GM21360 (cell line): ENCODE measurements around the gene TUBA1C.
"Not testable (repeated sequence)": the region's sequence is repeated elsewhere in the genome, so short reads cannot be mapped to it uniquely, and the experiment has no call there.

Experiments used
- ATAC-seq: cut with Tn5 transposase; IDR thresholded peaks from one replicate; pipeline ENCODE4 v1.9.1; 2021; ENCODE audit warnings: mild to moderate bottlenecking, moderate library complexity; ENCODE audit not compliant: unreplicated experiment

TUBA1C gene

DNA sequence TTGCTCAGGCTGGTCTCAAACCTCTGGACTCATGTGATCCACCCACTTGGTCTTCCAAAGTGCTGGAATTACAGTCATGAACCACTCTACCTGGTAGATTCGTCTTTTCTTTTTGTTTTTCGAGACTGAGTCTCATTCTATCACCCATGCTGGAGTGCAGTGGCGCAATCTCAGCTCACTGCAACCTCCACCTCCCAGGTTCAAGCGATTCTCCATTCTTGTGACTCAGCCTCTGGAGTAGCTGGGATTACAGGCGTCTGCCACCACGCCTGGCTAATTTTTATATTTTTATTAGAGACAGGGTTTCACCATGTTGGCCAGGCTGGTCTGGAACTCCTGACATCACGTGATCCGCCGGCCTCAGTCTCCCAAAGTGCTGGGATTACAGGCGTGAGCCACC lies 9.4 kb upstream of the TUBA1C start:
- not testable (repeated sequence) for ATAC-seq

DNA sequence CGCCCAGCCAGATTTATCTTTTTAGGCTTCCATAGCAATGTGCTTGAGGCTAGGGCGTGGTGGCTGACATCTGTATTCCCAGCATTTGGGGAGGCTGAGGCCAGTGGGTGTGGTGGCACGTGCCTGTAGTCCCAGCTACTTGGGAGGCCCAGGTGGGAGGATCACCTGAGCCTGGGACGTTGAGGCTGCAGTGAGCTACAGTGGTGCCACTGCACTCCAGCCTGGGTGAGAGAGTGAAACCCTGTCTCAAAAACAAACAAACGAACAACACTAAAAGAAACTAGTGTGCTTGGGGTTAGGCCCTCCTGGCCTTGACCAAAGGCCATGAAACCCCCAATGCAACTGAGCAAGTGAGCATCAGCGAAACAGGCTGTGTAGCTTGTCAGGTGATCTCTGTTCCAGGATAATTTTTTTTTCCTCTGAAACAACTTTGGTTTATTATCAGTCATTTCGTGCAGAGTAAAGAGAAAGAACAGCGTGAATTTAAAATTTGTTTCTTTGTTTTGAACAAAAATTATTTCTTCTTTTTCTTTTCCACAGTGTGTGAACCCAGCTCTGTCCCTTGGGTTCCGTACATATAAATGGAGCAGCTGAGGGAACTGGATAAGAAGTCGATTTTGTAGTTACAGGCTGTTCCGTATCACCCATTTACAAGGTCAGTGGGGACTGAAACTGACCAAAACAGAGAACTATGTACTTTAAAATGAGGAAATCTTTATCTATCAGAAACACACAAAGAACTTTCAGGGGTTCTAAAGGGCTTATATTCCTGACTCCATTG lies 8.8 kb upstream of the TUBA1C start:
- ATAC-seq, result no peak

DNA sequence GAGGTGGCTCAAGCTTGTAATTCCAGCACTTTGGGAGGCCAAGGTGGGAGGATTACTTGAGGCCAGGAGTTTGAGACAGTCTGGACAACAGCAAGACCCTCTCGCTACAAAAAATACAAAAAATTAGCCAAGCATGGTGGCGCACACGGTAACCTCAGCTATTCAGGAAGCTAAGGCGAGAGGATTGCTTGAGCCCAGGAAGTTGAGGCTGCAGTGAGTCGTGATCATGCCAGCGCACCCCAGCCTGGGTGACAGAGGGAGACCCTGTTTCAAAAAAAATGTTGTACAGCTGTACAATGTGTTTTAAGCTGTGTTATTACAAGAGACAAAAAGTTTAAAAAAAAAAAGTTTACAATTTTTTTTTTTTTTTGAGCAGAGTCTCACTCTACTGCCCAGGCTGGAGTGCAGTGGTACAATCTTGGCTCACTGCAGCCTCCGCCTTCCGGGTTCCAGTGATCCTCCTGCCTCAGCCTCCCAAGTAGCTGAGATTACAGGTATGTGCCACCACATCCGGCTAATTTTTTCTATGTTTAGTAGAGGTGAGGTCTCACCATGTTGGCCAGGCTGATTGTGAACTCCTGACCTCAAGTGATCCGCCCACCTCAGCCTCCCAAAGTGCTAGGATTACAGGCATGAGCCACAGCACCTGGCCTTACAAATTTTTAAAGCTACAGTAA lies 7.2 kb upstream of the TUBA1C start:
- ATAC-seq, result not testable (repeated sequence)

DNA sequence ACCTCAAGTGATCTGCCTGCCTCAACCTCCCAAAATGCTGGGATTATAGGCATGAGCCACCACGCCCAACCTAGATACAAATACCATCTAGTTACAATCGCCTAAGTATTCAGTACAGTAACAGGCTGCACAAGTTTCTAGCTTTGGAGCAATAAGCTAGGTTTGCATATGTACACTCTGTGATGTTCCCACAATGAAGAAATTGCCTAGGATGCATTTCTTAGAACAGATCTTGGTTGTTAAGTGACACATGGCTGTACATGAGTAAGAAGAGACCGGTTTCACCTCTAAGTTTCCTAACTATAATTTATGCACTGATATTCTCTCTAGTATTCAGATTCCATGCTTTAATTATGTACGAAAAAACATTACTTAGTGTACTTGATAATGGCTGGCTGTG lies 5.4 kb upstream of the TUBA1C start:
- ATAC-seq, result no peak

DNA sequence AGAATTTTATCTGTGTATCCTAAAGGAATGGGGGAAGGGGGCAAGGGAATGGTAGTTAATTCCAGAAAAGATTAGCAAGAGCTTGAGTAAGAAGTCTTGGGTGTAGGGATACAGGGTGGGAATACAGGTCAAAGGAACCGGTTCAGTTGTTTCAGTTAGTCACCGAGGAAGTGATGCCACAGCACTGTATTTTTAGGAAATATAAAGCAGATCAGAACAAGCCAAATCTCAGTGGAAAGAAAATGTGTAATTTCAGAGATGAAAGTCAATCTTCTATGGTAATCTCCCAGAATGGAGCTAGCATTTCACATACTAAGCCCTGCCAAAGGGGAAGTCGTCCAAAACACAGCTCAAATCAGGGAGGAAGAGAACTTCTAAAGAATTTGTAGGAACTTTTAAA lies 4.7 kb upstream of the TUBA1C start:
- no peak for ATAC-seq

DNA sequence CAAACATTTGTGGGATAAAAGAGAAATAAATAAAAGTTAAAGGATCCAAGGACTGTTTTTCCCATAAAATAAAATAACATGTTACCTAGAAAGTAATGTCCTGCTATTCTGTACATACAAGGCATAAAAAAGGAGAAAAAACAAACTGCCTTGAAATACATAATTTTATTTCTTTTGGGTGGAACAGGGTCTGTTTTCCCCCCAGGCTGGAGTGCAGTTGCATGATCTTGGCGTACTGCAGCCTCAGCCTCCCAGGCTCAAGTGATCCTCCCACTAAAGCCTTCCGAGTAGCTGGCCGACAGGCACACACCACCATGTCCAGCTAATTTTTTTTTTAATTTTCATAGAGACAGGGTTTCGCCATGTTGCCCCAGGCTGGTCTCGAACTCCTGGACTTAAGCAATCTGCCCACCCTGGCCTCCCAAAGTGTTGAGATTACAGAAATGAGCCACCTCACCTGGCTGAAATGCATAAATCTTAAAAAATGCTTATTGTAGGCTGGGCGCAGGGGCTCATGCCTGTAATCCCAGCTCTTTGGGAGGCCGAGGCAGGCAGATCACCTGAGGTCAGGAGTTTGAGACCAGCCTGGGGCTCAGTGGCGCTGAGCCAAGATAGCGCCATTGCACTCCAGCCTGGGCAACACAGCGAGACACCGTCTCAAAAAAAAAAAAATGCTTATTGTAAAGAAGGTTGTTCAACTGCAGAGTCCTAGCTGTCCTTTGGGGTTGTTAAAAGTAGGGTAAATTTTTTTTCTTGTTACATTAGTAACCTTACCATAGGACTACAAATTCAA lies 4.1 kb upstream of the TUBA1C start:
- no peak for ATAC-seq

DNA sequence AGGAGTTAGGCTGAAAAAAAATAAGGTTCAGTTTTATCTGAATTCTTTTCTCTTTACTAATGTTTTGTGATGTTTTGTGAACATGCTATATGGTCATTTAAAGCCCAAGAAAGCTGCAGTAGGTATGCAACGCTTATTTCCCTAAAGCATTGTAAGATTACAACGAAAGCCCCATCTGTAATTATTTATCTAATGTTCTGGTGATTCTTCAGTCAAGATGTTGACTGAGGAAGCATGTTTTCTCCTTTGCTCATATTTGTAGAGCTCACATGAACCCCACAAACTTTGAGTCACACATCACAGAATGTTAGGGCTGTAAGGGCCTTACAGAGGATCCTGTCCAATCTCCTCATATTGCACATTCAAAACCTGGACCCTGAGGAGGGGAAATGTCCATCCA lies 3.2 kb upstream of the TUBA1C start:
- no peak for ATAC-seq

DNA sequence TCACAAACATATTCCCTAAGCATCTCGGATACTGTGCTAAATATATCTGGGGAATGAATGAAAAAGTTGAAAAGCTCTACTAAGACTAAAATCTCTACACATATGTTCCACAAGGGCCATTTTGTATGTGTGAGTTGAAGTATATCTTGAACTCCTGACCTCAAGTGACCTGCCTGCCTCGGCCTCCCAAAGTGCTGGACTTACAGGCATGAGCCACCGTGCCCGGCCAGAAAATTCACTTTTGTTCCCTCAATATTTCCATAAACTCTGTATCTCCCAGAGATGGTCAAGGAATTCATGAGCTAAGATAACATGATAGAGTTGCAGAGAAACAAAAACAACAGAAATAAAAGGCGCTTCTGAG lies 1.5 kb upstream of the TUBA1C start:
- ATAC-seq, result no peak

DNA sequence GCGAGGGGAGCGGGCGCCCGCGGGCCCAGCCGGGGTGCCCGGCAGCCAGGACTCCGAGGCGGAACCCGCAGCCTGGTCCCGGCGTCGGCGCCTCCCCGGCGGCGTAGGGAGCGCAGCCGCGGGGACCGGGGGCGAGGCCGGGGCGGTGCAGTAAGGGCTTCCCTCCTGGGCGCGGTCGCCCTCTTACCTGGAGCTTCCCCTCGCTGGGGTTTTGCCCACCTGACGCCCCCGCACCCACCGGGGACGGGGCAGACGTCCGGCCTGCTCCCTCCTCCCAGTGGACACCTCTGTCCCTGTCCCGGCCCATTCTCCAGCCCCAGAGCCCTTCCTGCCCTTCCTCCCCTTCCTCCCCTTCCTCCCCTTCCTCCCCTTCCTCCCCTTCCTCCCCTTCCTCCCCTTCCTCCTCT lies 413 bp upstream of the TUBA1C start:
- peak; percentile 37 for ATAC-seq

DNA sequence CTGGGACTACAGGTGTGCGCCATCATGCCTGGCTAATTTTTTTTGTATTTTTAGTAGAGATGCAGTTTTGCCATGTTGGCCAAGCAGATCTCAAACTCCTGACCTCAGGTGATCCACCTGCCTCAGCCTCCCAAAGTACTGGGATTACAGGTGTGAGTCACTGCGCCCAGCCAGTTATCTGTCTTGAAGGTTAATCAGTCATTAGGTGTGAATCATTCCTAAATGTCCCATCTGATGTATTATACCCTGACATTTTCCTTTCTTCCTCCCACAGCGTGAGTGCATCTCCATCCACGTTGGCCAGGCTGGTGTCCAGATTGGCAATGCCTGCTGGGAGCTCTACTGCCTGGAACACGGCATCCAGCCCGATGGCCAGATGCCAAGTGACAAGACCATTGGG lies 4.3 kb downstream of the TUBA1C start:
- not testable (repeated sequence) for ATAC-seq

DNA sequence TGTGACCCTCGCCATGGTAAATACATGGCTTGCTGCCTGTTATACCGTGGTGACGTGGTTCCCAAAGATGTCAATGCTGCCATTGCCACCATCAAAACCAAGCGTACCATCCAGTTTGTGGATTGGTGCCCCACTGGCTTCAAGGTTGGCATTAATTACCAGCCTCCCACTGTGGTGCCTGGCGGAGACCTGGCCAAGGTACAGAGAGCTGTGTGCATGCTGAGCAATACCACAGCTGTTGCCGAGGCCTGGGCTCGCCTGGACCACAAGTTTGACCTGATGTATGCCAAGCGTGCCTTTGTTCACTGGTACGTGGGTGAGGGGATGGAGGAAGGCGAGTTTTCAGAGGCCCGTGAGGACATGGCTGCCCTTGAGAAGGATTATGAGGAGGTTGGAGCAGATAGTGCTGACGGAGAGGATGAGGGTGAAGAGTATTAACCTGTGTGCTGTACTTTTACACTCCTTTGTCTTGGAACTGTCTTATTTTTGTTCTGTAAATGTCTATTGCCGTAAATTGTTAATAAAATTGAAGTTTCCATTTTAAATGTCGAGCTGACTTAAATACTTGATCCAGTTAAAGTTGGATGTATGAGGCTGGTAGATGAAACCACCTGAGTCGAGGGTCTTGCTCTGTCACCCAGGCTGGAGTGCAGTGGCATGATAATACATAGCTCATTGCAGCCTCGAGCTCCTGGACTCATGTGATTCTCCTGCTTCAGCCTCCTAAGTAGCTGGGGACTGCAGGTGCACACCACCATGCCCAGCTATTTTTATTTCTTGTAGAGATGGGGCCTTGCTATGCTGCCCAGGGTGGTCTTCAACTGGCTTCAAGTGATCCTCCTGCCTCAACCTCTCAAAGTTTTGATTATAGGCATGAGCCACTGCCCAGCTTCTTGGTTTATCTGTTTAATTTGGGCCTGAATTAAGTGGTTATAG lies 8.2 kb downstream of the TUBA1C start:
- ATAC-seq, result no peak

DNA sequence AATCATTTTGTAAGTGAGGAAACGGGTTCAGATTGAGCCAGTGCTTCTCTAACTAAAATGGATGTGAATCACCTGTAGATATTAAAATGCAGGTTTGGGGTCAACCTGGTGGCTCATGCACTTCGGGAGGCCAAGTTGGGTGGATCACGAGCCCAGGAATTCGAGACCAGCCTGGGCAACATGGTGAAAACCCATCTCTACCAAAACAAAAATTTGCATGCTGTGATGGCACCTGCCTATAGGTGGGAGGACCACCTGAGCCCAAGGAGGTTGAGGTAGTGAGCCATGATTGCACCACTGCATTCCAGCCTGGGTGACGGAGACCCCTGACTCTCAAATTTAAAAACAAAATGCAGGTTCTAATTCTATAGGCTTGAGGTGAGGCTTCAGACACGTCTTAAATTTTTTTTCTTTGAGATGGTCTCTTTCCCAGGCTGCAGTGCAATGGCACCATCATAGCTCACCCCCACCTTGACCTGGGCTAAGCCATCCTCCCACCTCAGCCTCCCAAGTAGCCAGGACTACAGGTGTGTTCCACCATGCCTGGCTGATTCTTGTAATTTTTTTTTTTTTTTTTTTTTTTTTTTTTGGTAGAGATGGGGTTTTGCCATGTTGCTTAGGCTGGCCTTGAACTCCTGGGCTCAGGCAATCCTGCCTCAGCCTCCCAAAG lies 9.0 kb downstream of the TUBA1C start:
- no peak for ATAC-seq

DNA sequence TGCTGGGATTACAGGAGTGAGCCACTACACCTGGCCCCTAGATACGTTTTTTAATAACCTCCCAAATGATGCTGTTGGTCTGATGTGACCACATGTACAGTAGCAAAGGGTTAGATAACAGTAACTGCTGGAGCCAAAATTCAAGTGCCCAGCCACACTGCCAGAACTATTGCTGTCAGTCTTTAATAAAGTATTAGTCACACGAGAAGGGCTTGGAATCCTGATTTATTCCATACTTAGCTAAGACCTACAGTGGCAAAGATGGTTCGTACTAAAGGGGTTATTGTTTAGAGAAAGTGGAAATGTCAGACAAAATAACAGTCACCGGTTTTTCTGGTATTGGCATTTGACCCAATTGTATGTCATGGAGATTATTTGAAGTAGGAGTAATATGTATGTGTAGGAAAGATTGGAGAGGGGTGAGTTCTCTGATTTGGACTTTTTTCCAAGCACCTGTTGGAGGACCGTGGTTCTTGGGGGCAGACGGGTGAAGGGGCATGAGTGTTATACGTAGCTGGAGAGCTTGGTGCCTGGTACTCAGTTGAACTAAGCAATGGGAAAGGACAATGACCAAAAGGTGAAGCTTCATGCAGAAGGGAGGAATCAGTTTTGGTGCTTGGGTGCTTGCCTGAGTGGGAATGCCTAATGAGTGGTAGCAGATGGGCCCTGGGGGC lies 9.7 kb downstream of the TUBA1C start:
- no peak for ATAC-seq

DNA sequence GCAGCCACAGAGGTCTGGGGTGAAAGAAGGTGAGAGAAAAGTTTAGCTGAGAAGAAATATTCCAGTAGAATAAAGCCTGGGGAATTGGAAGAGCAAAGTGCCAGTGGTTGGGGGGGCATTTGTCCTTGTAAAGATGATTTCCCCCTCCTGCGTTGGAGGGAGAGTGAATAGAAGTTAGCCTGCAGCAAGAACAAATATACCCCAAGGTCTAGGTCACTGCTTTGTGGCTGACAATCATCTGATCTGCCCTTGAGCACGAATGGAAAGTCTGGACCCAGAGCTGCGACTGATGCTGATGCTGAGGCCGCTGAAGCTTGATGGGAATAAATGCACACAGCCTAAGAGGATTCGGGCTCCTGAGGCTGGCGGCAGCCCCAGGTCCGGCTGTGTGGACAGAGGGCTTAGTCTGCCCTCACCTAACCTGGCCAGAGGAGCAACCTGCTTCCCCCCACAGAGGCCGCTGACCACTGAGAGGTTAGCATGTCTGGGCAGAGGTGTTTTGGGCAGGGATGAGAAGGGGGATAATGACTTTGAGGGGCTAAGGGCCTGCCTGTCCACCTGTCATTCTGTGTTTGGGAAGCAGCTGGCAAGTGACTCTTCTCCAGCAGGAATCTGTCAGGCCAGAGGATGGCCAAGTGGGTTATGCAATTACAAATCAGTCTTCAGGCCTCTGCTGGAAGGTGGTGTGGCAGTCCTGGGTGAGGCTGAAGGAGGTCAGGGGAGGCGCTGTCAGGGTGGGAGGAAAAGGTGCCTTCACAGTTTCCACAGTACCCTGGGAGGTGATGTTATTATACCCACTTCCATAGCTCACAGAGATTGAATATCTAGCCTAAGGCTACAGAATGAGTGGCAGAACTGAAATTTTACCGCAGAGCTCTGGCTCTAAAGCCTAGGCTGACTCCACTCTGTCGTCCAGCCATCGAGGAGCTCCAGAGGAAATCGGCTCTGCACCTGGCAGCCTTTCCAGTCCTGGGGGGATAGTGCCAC lies 11.7 kb downstream of the TUBA1C start:
- no peak for ATAC-seq

DNA sequence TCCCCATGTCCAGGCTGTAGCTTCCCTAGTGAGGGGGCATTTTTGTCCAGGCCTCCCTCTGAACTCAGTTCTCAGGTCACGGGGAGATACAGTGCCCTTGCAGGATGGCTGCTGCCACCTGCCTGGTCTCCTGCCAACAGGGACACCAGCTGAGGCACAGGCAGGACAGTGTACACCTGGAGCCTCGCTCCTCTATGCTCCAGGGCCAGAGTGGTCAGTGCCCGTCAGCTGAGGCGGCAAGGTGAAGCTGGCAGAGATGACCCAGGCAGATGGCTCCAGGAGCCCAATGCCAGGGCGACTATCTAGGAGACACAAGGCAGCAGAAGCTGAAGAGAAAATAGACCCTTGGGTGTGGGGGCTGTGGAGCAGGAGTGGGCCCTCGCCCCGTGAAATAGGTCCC lies 12.6 kb downstream of the TUBA1C start:
- ATAC-seq, result no peak

DNA sequence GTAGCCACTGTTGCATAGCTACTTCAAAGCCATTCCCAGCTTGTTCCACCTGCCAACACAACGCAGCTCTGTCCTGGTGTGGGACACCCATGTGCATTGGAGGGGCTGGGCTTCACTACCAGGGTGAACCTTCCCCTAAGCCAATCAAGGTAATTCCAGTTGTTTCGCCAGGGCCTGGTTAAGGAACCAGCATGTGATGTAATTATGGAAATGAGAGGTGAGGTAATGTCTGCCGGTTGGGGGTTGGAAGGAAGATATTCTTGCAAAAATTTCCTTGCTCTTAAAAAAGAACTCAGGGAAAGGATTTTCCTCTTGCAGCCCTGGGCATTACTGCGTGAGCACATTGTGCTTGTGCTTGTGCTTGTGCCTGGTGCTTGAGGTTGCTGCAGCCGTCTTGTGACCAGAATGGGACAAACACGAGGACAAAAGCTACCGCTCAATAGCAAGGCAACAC lies 14.9 kb downstream of the TUBA1C start:
- no peak for ATAC-seq

DNA sequence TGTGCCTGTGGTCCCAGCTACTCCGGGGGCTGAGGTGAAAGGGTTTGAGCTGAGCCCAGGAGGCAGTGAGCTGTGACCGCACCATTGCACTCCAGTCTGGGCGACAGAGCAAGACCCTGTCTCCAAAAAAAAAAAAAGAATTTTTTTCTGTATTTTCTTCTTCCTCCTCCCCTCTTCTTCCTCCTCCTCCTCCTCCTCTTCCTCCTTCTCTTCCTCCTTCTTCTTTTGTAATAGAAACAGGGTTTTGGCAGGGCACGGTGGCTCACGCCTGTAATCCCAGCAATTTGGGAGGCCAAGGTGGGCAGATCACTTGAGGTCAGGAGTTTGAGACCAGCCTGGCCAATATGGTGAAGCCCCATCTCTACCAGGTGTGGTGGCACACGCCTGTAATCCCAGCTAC lies 15.7 kb downstream of the TUBA1C start:
- ATAC-seq, result not testable (repeated sequence)

DNA sequence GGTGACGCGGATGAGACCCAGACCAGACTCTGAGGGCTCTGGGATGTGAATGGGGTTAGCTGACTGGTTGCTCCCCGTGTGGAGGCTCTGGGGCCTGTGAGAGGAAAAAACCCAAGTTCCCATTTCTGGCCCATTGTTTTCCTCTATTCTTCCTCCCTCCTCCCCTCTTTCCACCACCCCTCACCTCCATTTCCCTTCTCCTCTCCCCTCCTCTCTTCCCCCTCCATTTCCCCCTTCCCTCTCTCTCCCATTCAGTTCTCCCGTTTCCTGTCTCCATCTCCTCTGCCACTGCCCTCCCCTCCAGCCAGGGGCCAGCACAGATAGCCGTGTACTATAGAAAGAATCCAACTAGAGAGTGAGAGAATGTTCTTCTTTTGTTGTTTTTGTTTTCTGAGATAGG lies 17.4 kb downstream of the TUBA1C start:
- no peak for ATAC-seq
